ENCODE results near the gene ZNF350. TPM values are rescaled to one million over a fixed set of nuclear protein-coding genes. Genes with fewer than 3 reads are reported as not detected.

Gene ZNF350
- total and polyA plus RNA-seq, 2 donors (not counting 1 experiment from before 2014, with no cell fraction given) = 6.0 to 50.2 TPM

DNA sequence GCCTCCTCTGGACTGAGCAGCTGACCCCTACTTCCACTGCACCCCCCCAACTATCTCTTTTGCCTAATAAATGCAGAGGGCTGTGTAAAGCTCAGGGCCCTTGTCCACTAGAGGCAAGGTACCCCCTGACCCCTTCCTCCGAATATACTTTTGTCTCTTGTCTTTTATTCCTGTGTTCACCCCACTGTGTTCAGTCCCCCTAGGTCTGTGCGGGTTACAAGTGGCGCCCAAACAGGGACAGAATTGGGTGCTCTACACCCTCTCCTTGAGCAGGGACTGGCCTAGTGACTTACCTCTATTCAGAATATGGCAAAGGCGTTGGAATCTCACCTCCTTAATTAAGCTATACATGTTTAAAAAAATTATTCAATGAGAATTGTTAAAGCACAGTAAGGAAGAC lies 15.0 kb downstream of the ZNF350 start:
- peaks cover 38% of the 10 kb centered on the region for H3K79me2 ChIP-seq (ENCODE audit: control insufficient read depth, insufficient read depth, low read length)
- Mint-ChIP-seq H3K27ac (no peak overlapping the region), H3K4me3 (no peak overlapping the region), H3K4me1 (no peaks in the 10 kb centered on the region), H3K9me3 (ENCODE audit: insufficient read depth) (peaks cover 34% of the 10 kb centered on the region), H3K27me3 (no peaks in the 10 kb centered on the region)
- no peak overlapping the region for H3K27ac ChIP-seq (ENCODE audit: low read length in 2 of 2)
- H2AFZ ChIP-seq (ENCODE audit: insufficient read depth, low read depth, low read length, poor library complexity, severe bottlenecking) = no peak overlapping the region
- WGBS (ENCODE audit: insufficient coverage) = 96% methylated on average over 2 of the region's 4 CpGs
- no peak for TF ChIP-seq EZH2 (IDR thresholded peaks at IDR 0.05; ENCODE audit: borderline replicate concordance, insufficient read depth, low read depth, low read length, poor library complexity, severe bottlenecking)
- TF ChIP-seq, protein P1, sequence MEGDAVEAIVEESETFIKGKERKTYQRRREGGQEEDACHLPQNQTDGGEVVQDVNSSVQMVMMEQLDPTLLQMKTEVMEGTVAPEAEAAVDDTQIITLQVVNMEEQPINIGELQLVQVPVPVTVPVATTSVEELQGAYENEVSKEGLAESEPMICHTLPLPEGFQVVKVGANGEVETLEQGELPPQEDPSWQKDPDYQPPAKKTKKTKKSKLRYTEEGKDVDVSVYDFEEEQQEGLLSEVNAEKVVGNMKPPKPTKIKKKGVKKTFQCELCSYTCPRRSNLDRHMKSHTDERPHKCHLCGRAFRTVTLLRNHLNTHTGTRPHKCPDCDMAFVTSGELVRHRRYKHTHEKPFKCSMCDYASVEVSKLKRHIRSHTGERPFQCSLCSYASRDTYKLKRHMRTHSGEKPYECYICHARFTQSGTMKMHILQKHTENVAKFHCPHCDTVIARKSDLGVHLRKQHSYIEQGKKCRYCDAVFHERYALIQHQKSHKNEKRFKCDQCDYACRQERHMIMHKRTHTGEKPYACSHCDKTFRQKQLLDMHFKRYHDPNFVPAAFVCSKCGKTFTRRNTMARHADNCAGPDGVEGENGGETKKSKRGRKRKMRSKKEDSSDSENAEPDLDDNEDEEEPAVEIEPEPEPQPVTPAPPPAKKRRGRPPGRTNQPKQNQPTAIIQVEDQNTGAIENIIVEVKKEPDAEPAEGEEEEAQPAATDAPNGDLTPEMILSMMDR (IDR thresholded peaks at IDR 0.05) = no peak
- H3K4me2 ChIP-seq (replicated peaks; ENCODE audit: low read depth, low read length, poor library complexity, severe bottlenecking) = no peak overlapping the region
- peak overlapping the region in 1 of 5 experiments; percentile 22 for H3K4me3 ChIP-seq (ENCODE audit: control extremely low read depth in 1 of 5, extremely low read depth in 1 of 5, insufficient read depth in 1 of 5, low read depth in 2 of 5, low read length in 4 of 5)
- ChIA-PET CTCF (no interaction called here), POLR2A (no interaction called here)
- peak; percentile 52 for DNase-seq
- no peak overlapping the region for H3K9ac ChIP-seq (ENCODE audit: low read length)
- no peaks in the 10 kb centered on the region for H3K4me1 ChIP-seq (ENCODE audit: control insufficient read depth in 2 of 2, insufficient read depth in 2 of 2, low read length in 2 of 2)
- intact Hi-C loops (cut with micrococcal nuclease) = no loop called here
- H3K9me3 ChIP-seq (ENCODE audit: control extremely low read depth in 1 of 3, control insufficient read depth in 2 of 3, insufficient read depth in 1 of 3, low read length in 2 of 3) = peaks cover 44 to 91% (median 79%) of the 10 kb centered on the region in 3 donors
- H4K20me1 ChIP-seq (ENCODE audit: control insufficient read depth, insufficient read depth, low read length, poor library complexity, severe bottlenecking) = no peaks in the 10 kb centered on the region
- H3K27me3 ChIP-seq (replicated peaks in 1 of 4; ENCODE audit: control extremely low read depth in 1 of 4, control insufficient read depth in 3 of 4, insufficient read depth in 4 of 4, low read length in 3 of 4) = no peaks in the 10 kb centered on the region
- ATAC-seq (ENCODE audit: low read depth) = no peak
- H3K36me3 ChIP-seq (replicated peaks in 1 of 2; ENCODE audit: control extremely low read depth in 1 of 2, control insufficient read depth in 1 of 2, extremely low read depth in 1 of 2, insufficient read depth in 2 of 2, low read length in 1 of 2) = peaks cover 42 to 89% of the 10 kb centered on the region in 2 experiments

GRCh38 chr19:51970718-51971117 lies 15.9 kb downstream of the ZNF350 start:
- CTCF ChIA-PET = no interaction called here
- H2AFZ ChIP-seq (ENCODE audit: insufficient read depth, low read depth, low read length, poor library complexity, severe bottlenecking) = no peak overlapping the region
- peaks cover 29% of the 10 kb centered on the region for H3K79me2 ChIP-seq (ENCODE audit: control insufficient read depth, insufficient read depth, low read length)
- WGBS (ENCODE audit: insufficient coverage) = 100% methylated on average over 1 of the region's 1 CpG
- H3K9me3 ChIP-seq (ENCODE audit: control extremely low read depth in 1 of 3, control insufficient read depth in 2 of 3, insufficient read depth in 1 of 3, low read length in 2 of 3) = peaks cover 48 to 93% (median 77%) of the 10 kb centered on the region in 3 donors
- no peak overlapping the region for H3K27ac Mint-ChIP-seq
- ATAC-seq (ENCODE audit: low read depth) (no peak), DNase-seq (no peak)
- peak overlapping the region in 1 of 5 experiments; percentile 12 for H3K4me3 ChIP-seq (ENCODE audit: control extremely low read depth in 1 of 5, extremely low read depth in 1 of 5, insufficient read depth in 1 of 5, low read depth in 2 of 5, low read length in 4 of 5)
- H3K9me3 Mint-ChIP-seq (ENCODE audit: insufficient read depth) = peaks cover 29% of the 10 kb centered on the region
- H3K27ac ChIP-seq (ENCODE audit: low read length in 2 of 2) = no peak overlapping the region
- intact Hi-C loops (cut with micrococcal nuclease) = no loop called here
- no peaks in the 10 kb centered on the region for H3K27me3 ChIP-seq (replicated peaks in 1 of 4; ENCODE audit: control extremely low read depth in 1 of 4, control insufficient read depth in 3 of 4, insufficient read depth in 4 of 4, low read length in 3 of 4)
- H3K4me1 ChIP-seq (ENCODE audit: control insufficient read depth in 2 of 2, insufficient read depth in 2 of 2, low read length in 2 of 2) = no peaks in the 10 kb centered on the region
- H3K4me1 Mint-ChIP-seq = no peaks in the 10 kb centered on the region
- TF ChIP-seq, protein P1 (IDR thresholded peaks at IDR 0.05) = no peak
- no peak for TF ChIP-seq EZH2 (IDR thresholded peaks at IDR 0.05; ENCODE audit: borderline replicate concordance, insufficient read depth, low read depth, low read length, poor library complexity, severe bottlenecking)
- H3K9ac ChIP-seq (ENCODE audit: low read length) = peak overlapping the region; percentile 1
- peaks cover 47 to 95% of the 10 kb centered on the region in 2 experiments for H3K36me3 ChIP-seq (replicated peaks in 1 of 2; ENCODE audit: control extremely low read depth in 1 of 2, control insufficient read depth in 1 of 2, extremely low read depth in 1 of 2, insufficient read depth in 2 of 2, low read length in 1 of 2)
- POLR2A ChIA-PET = no interaction called here
- H4K20me1 ChIP-seq (ENCODE audit: control insufficient read depth, insufficient read depth, low read length, poor library complexity, severe bottlenecking) = no peaks in the 10 kb centered on the region
- no peak overlapping the region for H3K4me2 ChIP-seq (replicated peaks; ENCODE audit: low read depth, low read length, poor library complexity, severe bottlenecking)
- H3K27me3 Mint-ChIP-seq = no peaks in the 10 kb centered on the region
- no peak overlapping the region for H3K4me3 Mint-ChIP-seq
